GM23248 (cell line): Measurements from ENCODE around the gene AKAP13. TPM values are rescaled to one million over a fixed set of nuclear protein-coding genes. Genes with fewer than 3 reads are reported as not detected.

Experiments used
- DNase-seq: peaks from one replicate; pipeline ENCODE4 v3.0.0-alpha.2; 2015
- H2AFZ ChIP-seq: fragments of 200-600 bp; sonication (generic); 2 replicates; pipeline ENCODE4 v1.6.1; 2016; ENCODE audit warnings: antibody characterized with exemption
- H3F3A ChIP-seq: fragments of 200-600 bp; sonication (generic); 2 replicates; pipeline ENCODE4 v1.6.1; 2016; ENCODE audit warnings: mild to moderate bottlenecking, antibody characterized with exemption, mixed run types; ENCODE audit not compliant: insufficient read depth
- H3K27ac ChIP-seq: fragments of 200-600 bp; sonication (generic); 2 replicates; pipeline ENCODE4 v1.5.1; 2016; ENCODE audit warnings: mild to moderate bottlenecking
- H3K27me3 ChIP-seq: fragments of 200-600 bp; sonication (generic); replicated peaks from 2 replicates; pipeline ENCODE4 v1.6.1; 2016; ENCODE audit warnings: mild to moderate bottlenecking; ENCODE audit not compliant: insufficient read depth
- H3K36me3 ChIP-seq: fragments of 200-600 bp; sonication (generic); 2 replicates; pipeline ENCODE4 v1.6.1; 2016; ENCODE audit warnings: low read depth, mild to moderate bottlenecking
- H3K4me1 ChIP-seq: fragments of 200-600 bp; sonication (generic); 2 replicates; pipeline ENCODE4 v1.6.1; 2016; ENCODE audit warnings: mild to moderate bottlenecking; ENCODE audit not compliant: insufficient read depth
- H3K4me2 ChIP-seq: fragments of 200-600 bp; sonication (generic); one replicate; pipeline ENCODE4 v1.6.1; 2016; ENCODE audit warnings: mild to moderate bottlenecking; ENCODE audit not compliant: unreplicated experiment
- H3K4me3 ChIP-seq: fragments of 200-600 bp; sonication (generic); 2 replicates; pipeline ENCODE4 v1.5.1; 2016; ENCODE audit warnings: mild to moderate bottlenecking
- H3K79me2 ChIP-seq: fragments of 200-600 bp; sonication (generic); 2 replicates; pipeline ENCODE4 v1.6.1; 2016; ENCODE audit warnings: mild to moderate bottlenecking; ENCODE audit not compliant: insufficient read depth
- H3K9ac ChIP-seq: fragments of 200-600 bp; sonication (generic); 2 replicates; pipeline ENCODE4 v1.6.1; 2016; ENCODE audit warnings: mild to moderate bottlenecking
- H3K9me2 ChIP-seq: fragments of 200-600 bp; sonication (generic); 2 replicates; pipeline ENCODE4 v1.6.1; 2016; ENCODE audit warnings: mixed run types, mild to moderate bottlenecking, moderate library complexity; ENCODE audit not compliant: insufficient read depth
- H3K9me3 ChIP-seq: fragments of 200-600 bp; sonication (generic); one replicate; pipeline ENCODE4 v1.6.1; 2017; ENCODE audit warnings: low read depth
- H4K20me1 ChIP-seq: fragments of 200-600 bp; sonication (generic); 2 replicates; pipeline ENCODE4 v1.6.0; 2016; ENCODE audit not compliant: insufficient read depth
- EZH2 ChIP-seq: fragments of 200-600 bp; sonication (generic); IDR thresholded peaks from 2 replicates; pipeline ENCODE4 v1.6.1; 2018; ENCODE audit warnings: antibody characterized with exemption, mild to moderate bottlenecking; ENCODE audit not compliant: insufficient read depth, poor library complexity, severe bottlenecking
- EZH2phosphoT487 ChIP-seq: fragments of 200-600 bp; sonication (generic); IDR thresholded peaks from 2 replicates; pipeline ENCODE4 v1.6.1; 2018; ENCODE audit warnings: antibody characterized with exemption, moderate library complexity, mild to moderate bottlenecking, low read depth; ENCODE audit not compliant: insufficient read depth
- WGBS, 2 experiments: methylation state at CpG; one replicate each; pipeline ENCODE4 v1.1.6; 2015 to 2017; ENCODE audit warnings: low lambda C conversion rate in 2 of 2, low coverage in 1 of 2; ENCODE audit errors: missing lambda C conversion rate in 2 of 2; 5-methylcytosine and 5-hydroxymethylcytosine counted together
- in situ Hi-C: fragments of 300-500 bp; cut with MboI; formaldehyde crosslinking; loops from 2 replicates; pipeline ENCODE4 v1.15.0; 2020
- polyA plus RNA-seq: library from polyadenylated mRNA; unstranded; fragments of >200 nt; fragmentation: Nextera tagmentation; extraction: Ambion mirVana; gene quantifications from 2 replicates; pipeline ENCODE4 v1.2.1, GENCODE V29; 2016
- total RNA-seq: library from RNA; depleted of rRNA; stranded (reverse); fragments of >200 nt; shearing (Covaris generic); gene quantifications from 2 replicates; pipeline ENCODE4 v1.2.3, GENCODE V29; 2014

AKAP13 gene
- total and polyA plus RNA-seq, 2 experiments from 2014 or later: 26.5 to 27.7 TPM

DNA sequence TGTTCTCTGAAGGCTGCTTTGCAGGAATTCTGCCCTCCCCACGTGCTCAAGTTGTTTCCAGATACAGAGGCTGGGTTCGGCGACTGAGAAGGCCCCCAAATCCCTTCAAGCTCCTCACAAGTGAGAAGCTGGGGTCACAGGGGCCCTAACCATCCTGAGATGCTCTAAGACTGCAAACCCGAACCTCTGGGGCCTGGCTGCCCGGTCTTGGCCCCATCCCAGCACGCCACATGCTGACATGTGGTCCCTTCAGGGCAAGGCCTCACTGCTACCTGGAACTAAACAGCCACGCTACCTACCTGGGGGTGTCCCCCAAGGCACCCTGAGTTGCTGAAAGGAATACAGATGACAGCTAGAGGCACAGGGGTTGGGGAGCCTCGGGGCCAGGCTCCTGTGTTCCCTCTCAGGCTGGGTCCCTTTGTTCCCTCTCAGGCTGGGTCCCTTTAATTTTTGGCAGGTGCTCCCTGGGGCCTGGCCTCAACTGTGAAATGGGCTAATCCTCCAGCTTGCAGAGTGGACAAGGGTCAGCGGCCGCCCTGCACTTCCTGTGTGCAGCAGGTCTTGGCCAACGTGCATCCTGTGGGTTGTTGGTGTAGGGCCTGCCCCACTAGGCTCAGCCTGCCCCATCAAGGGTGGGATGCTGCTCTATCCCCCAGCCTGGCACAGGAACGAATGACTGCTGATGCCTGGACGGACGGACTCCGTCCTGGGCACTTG lies 381.8 kb downstream of the AKAP13 start:
- in situ Hi-C loops: no loop called here
- Histone ChIP-seq H3K79me2 (no peaks in the 10 kb centered on the region), H3K4me2 (no peak overlapping the region), H3K9me3 (no peaks in the 10 kb centered on the region), H3F3A (no peaks in the 10 kb centered on the region), H3K27me3 (no peaks in the 10 kb centered on the region), H3K9me2 (no peaks in the 10 kb centered on the region), H3K4me3 (no peak overlapping the region), H3K27ac (no peak overlapping the region), H3K9ac (no peak overlapping the region), H3K4me1 (peaks cover 7% of the 10 kb centered on the region; the same call in 1 of the 2 replicates), H3K36me3 (no peaks in the 10 kb centered on the region), H4K20me1 (no peaks in the 10 kb centered on the region), H2AFZ (no peak overlapping the region)
- DNase-seq: no peak
- TF ChIP-seq EZH2phosphoT487: no peak
- no peak for TF ChIP-seq EZH2
- WGBS, 2 experiments: 83 to 89% methylated on average over 15 of the region's 15 CpGs

- Histone ChIP-seq H3K27ac (no peak overlapping the region), H4K20me1 (no peaks in the 10 kb centered on the region), H3K9me2 (no peaks in the 10 kb centered on the region), H3K36me3 (no peaks in the 10 kb centered on the region), H3K27me3 (no peaks in the 10 kb centered on the region), H2AFZ (no peak overlapping the region), H3K4me1 (peaks cover 7% of the 10 kb centered on the region; the same call in 1 of the 2 replicates), H3F3A (no peaks in the 10 kb centered on the region), H3K4me2 (no peak overlapping the region), H3K4me3 (no peak overlapping the region), H3K79me2 (no peaks in the 10 kb centered on the region), H3K9me3 (no peaks in the 10 kb centered on the region), H3K9ac (no peak overlapping the region)
- no peak for TF ChIP-seq EZH2phosphoT487
- TF ChIP-seq EZH2: no peak
- in situ Hi-C loops: no loop called here
- 97 to 98% methylated on average over 8 of the region's 8 CpGs for WGBS, 2 experiments
- DNase-seq: no peak
These were observed 382.3 kb downstream of the AKAP13 start for GRCh38 chr15:85762756-85763127.

DNA sequence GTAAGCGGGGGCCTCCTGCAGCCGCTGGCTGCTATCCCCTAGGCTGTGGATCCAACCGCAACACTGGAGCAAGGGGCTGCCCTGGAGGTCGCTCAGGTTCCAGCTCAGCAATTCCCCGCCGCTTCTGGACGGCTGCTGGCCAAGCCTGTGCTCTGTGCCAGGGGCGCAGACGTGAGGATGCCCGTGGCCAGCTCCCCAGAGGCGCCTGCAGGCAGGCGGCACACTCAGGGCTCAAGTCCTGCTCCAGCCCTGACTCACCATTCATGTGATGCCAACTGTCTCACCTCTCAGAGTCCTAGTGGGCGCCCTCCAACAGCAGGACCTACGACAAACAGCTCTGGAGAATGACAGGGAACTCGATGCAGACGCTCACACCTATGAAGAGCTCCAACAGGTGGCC lies 382.8 kb downstream of the AKAP13 start:
- in situ Hi-C loops: no loop called here
- Histone ChIP-seq H3K36me3 (no peaks in the 10 kb centered on the region), H2AFZ (no peak overlapping the region), H4K20me1 (no peaks in the 10 kb centered on the region), H3F3A (no peaks in the 10 kb centered on the region), H3K4me2 (no peak overlapping the region), H3K4me1 (peaks cover 7% of the 10 kb centered on the region; the same call in 1 of the 2 replicates), H3K4me3 (no peak overlapping the region), H3K9me3 (no peaks in the 10 kb centered on the region), H3K9ac (no peak overlapping the region), H3K79me2 (no peaks in the 10 kb centered on the region), H3K27me3 (no peaks in the 10 kb centered on the region), H3K27ac (no peak overlapping the region), H3K9me2 (no peaks in the 10 kb centered on the region)
- TF ChIP-seq EZH2 (no peak), EZH2phosphoT487 (no peak)
- 96% methylated on average over 15 to 16 of the region's 16 CpGs for WGBS, 2 experiments
- DNase-seq: no peak

DNA sequence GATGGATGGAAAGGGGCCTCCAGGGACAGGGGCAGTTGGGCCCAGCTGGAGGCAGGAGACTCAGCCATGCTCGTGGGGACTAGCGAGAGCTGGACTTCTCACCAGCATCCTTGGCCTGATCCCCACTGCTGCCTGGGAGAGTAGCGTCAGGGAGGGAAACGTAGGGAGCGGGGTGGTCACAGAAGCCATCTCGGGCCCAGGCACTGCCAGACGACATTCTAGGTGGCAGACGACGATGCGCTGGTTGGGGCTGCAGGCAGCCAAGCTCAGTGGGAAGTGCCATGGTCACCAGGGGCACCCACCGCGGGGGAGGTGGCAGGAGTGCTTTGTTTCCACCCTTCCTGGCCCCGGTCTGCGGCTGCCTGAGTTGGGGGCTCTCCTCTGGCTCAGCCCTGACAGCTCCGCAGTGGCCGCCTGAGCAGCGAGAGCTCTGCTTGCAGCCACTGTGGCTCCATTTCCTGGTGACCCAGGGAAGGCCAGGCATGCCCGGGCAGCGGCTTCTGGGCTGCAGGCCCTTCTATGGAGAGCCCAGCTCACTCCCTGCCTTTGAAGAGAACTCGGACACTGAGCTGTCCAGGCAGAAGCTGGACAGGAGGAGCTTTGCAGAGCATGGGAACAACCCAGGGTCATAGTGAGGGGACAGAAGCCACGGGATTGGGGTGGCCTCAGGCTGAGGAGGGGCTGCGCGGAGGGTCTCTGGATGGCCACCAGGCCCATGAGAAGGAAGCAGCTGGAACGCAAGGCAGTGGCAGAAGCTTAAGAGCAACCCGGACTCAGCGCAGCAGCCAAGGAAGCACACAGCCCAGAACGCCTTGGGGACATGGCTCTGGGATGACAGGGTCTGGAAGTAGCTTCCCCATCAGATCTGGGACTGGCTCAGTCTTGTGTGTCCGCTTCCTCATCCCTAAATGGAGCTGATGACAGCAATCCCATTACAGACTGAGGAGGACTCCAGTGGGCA lies 383.6 kb downstream of the AKAP13 start:
- H3K4me1 ChIP-seq: peaks cover 7% of the 10 kb centered on the region; the same call in 1 of the 2 replicates
- H4K20me1 ChIP-seq: no peaks in the 10 kb centered on the region
- TF ChIP-seq EZH2phosphoT487 (no peak), EZH2 (no peak)
- no peak overlapping the region for H3K4me2 ChIP-seq
- no peaks in the 10 kb centered on the region for H3F3A ChIP-seq
- H3K27me3 ChIP-seq: no peaks in the 10 kb centered on the region
- no peak overlapping the region for H3K9ac ChIP-seq
- H3K4me3 ChIP-seq: no peak overlapping the region
- no peak overlapping the region for H2AFZ ChIP-seq
- in situ Hi-C loops: no loop called here
- H3K9me3 ChIP-seq: no peaks in the 10 kb centered on the region
- 92 to 95% methylated on average over 28 of the region's 28 CpGs for WGBS, 2 experiments
- H3K9me2 ChIP-seq: no peaks in the 10 kb centered on the region
- H3K27ac ChIP-seq: no peak overlapping the region
- DNase-seq: no peak
- H3K79me2 ChIP-seq: no peaks in the 10 kb centered on the region
- no peaks in the 10 kb centered on the region for H3K36me3 ChIP-seq
